GM06990 (cell line): ENCODE measurements around the gene GATA5.

Experiments used
- DNase-seq: peaks from one replicate; pipeline ENCODE4 v3.0.0-alpha.2; 2011; ENCODE audit not compliant: insufficient read length; ENCODE audit errors: extremely low read depth
- H3K27me3 ChIP-seq: replicated peaks from 2 replicates; pipeline ENCODE4 v1.6.0; 2011; ENCODE audit warnings: low read length; ENCODE audit not compliant: control insufficient read depth, insufficient read depth
- H3K36me3 ChIP-seq: 2 replicates; pipeline ENCODE4 v1.5.1; 2011; ENCODE audit warnings: low read length; ENCODE audit not compliant: control insufficient read depth, insufficient read depth
- H3K4me3 ChIP-seq: replicated peaks from 2 replicates; pipeline ENCODE4 v1.5.1; 2011; ENCODE audit warnings: low read depth, mild to moderate bottlenecking, control low read depth, low read length
- TF ChIP-seq, protein P1 (sequence below): IDR thresholded peaks from 2 replicates; pipeline ENCODE4 v1.5.1; 2011; ENCODE audit warnings: low read length, control low read depth, mild to moderate bottlenecking, inconsistent platforms; ENCODE audit not compliant: insufficient read depth, poor library complexity, severe bottlenecking

The GATA5 gene

GRCh38 chr20:62482146-62482809 lies 6.5 kb upstream of the GATA5 start:
- no peak for DNase-seq
- Histone ChIP-seq H3K36me3 (no peaks in the 10 kb centered on the region), H3K27me3 (peaks cover 3% of the 10 kb centered on the region), H3K4me3 (no peak overlapping the region)
- TF ChIP-seq, protein P1, sequence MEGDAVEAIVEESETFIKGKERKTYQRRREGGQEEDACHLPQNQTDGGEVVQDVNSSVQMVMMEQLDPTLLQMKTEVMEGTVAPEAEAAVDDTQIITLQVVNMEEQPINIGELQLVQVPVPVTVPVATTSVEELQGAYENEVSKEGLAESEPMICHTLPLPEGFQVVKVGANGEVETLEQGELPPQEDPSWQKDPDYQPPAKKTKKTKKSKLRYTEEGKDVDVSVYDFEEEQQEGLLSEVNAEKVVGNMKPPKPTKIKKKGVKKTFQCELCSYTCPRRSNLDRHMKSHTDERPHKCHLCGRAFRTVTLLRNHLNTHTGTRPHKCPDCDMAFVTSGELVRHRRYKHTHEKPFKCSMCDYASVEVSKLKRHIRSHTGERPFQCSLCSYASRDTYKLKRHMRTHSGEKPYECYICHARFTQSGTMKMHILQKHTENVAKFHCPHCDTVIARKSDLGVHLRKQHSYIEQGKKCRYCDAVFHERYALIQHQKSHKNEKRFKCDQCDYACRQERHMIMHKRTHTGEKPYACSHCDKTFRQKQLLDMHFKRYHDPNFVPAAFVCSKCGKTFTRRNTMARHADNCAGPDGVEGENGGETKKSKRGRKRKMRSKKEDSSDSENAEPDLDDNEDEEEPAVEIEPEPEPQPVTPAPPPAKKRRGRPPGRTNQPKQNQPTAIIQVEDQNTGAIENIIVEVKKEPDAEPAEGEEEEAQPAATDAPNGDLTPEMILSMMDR: no peak

DNA sequence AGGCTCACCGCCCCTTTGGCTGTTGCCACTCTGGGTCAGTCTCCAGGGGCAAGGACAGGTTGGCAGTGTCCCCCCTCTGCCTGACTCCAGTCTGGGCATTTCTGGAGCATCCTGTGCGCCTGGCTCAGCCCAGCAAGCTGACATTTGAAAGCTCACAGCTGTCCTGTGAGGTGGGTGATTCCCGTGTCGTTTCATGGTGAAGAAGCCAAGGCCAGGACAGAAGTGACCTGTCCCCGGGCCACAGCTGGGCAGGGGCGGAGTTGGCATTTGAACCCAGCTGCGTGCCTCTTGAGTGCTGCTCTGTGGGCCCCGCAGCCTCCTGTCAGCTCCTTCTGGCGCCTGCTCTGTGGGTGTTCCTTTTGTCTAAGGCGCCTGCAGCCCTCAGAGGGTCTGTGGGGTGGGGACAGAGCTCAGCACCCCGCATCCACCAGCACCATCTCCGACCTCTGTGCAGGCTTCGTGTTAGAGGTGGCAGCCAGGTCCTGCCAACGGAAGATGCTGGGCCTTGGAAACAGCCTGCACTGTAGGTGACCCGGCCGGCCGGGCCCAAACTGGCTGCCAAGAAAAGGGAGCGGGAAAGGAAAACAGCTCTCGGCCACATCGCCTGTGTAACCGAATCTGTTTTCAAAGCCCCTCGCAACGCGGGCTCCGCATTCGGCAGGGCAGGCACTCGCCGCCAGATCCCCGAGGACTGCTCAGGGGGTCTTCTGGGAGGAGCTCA lies 5.8 kb upstream of the GATA5 start:
- no peak for DNase-seq
- TF ChIP-seq, protein P1: no peak
- H3K36me3 ChIP-seq: no peaks in the 10 kb centered on the region
- H3K4me3 ChIP-seq: no peak overlapping the region
- peaks cover 3% of the 10 kb centered on the region for H3K27me3 ChIP-seq

GRCh38 chr20:62480318-62480717 lies 4.5 kb upstream of the GATA5 start:
- no peaks in the 10 kb centered on the region for H3K36me3 ChIP-seq
- DNase-seq: no peak
- peaks cover 3% of the 10 kb centered on the region for H3K27me3 ChIP-seq
- H3K4me3 ChIP-seq: no peak overlapping the region
- TF ChIP-seq, protein P1: no peak

DNA sequence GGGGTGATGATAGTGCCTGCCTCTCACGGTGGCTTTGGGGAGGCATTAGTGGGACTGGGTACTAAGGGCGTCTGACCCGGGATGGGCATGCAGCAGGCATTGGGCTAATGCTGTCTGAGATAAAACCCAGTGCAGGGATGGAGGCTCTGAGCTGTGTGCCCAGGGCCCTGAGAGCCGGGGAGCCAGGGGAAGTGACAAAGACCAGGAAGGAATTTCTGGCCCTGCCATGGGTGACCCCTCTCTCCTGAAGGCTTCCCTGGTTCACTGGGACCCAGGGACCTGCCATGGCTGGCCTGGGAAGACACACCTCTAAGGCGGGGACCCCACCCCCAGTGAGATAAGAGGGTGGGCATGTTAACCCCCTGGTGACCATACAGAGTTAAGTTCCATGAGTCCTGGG lies 3.9 kb upstream of the GATA5 start:
- no peak for DNase-seq
- H3K4me3 ChIP-seq: no peak overlapping the region
- H3K27me3 ChIP-seq: peaks cover 3% of the 10 kb centered on the region
- TF ChIP-seq, protein P1: no peak
- H3K36me3 ChIP-seq: no peaks in the 10 kb centered on the region

DNA sequence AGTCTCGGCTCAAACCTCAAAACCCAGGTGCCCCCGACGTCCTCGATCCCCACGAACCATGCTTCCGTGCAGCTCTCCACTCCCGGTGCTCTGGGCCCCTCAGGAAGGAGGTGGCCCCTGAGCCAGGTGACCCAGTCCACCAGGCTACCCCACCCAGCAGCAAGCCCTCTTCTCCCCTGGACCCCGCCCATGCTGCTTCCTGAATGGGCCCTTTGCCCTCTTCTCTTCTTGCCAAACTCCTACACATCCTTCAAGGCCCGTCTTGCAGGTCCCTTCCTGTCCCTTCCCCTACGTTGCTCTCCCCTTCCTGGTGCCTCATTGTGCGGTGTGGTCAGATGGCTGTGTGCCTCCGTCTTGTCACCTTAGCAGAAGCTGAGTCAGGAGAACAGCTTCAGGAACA lies 3.4 kb upstream of the GATA5 start:
- Histone ChIP-seq H3K36me3 (no peaks in the 10 kb centered on the region), H3K27me3 (peaks cover 3% of the 10 kb centered on the region), H3K4me3 (no peak overlapping the region)
- DNase-seq: no peak
- TF ChIP-seq, protein P1: no peak
